SK-N-SH (cell line): Measurements from ENCODE around the gene ANKRD10. TPM values are rescaled to one million over a fixed set of nuclear protein-coding genes. Genes with fewer than 3 reads are reported as not detected.

ENCODE experiments used
- CTCF ChIA-PET: fragments of 300-600, 350-600 bp; formaldehyde crosslinking; extraction: SDS; loops from one replicate; lab custom pipeline; 2021; lab: Yijun Ruan, JAX
- POLR2A ChIA-PET: fragments of 350-600 bp; sonication (Branson Sonifier 250); formaldehyde crosslinking; extraction: SDS; loops from one replicate; lab custom pipeline; 2020; ENCODE audit warnings: antibody characterized with exemption, inconsistent platforms; lab: Yijun Ruan, JAX
- DNase-seq: peaks from one replicate; pipeline ENCODE4 v3.0.0; 2012
- H2AFZ ChIP-seq: fragments of 200-600 bp; sonication (generic); 2 replicates; pipeline ENCODE4 v1.8.1; 2016; ENCODE audit warnings: antibody characterized with exemption, mild to moderate bottlenecking, low read depth
- H3F3A ChIP-seq: fragments of 200-600 bp; sonication (generic); replicated peaks from 2 replicates; pipeline ENCODE3; 2016; ENCODE audit warnings: antibody characterized with exemption, mild to moderate bottlenecking; ENCODE audit not compliant: insufficient read depth
- H3K27ac ChIP-seq, 2 experiments: fragments of 200-500 bp in 1 of 2; fragments of 200-600 bp in 1 of 2; sonication (Bioruptor generic) in 1 of 2; sonication (generic), shearing (Covaris generic) in 1 of 2; 2 replicates each; pipeline versions ENCODE4 v1.5.1 to v1.6.1; 2014 to 2016; ENCODE audit warnings: low read depth in 2 of 2, inconsistent platforms in 1 of 2, low read length in 1 of 2, mild to moderate bottlenecking in 1 of 2, mixed read lengths in 1 of 2
- H3K27me3 ChIP-seq: fragments of 200-600 bp; sonication (generic), shearing (Covaris generic); 2 replicates; pipeline ENCODE4 v1.6.1; 2016; ENCODE audit warnings: mixed run types; ENCODE audit not compliant: insufficient read depth
- H3K36me3 ChIP-seq, 2 experiments: fragments of 200-500 bp in 1 of 2; fragments of 200-600 bp in 1 of 2; sonication (Bioruptor generic) in 1 of 2; sonication (generic) in 1 of 2; replicated peaks in 1 of 2; 2 replicates each; pipeline versions ENCODE3 to v1.5.1; 2014 to 2016; ENCODE audit warnings: low read length in 1 of 2, mild to moderate bottlenecking in 1 of 2; ENCODE audit not compliant: insufficient read depth in 2 of 2, control insufficient read depth in 1 of 2
- H3K4me1 ChIP-seq, 2 experiments: fragments of 200-500 bp in 1 of 2; fragments of 200-600 bp in 1 of 2; sonication (Bioruptor generic) in 1 of 2; sonication (generic), shearing (Covaris generic) in 1 of 2; 2 replicates each; pipeline versions ENCODE4 v1.5.1 to v1.6.1; 2014 to 2016; ENCODE audit warnings: low read depth in 1 of 2, low read length in 1 of 2, mixed run types in 1 of 2; ENCODE audit not compliant: insufficient read depth in 2 of 2, control insufficient read depth in 1 of 2
- H3K4me2 ChIP-seq: fragments of 200-600 bp; sonication (generic), shearing (Covaris generic); 2 replicates; pipeline ENCODE4 v1.6.1; 2017; ENCODE audit warnings: mixed run types
- H3K4me3 ChIP-seq, 2 experiments: fragments of 200-500 bp in 1 of 2; fragments of 200-600 bp in 1 of 2; sonication (Bioruptor generic) in 1 of 2; sonication (generic), shearing (Covaris generic) in 1 of 2; 2 replicates each; pipeline versions ENCODE4 v1.5.1 to v1.8.1; 2014 to 2016; ENCODE audit warnings: low read depth in 2 of 2, inconsistent platforms in 1 of 2, low read length in 1 of 2, mild to moderate bottlenecking in 1 of 2, mixed read lengths in 1 of 2, moderate library complexity in 1 of 2
- H3K79me2 ChIP-seq: fragments of 200-600 bp; sonication (generic); 2 replicates; pipeline ENCODE4 v1.8.1; 2017; ENCODE audit warnings: mild to moderate bottlenecking; ENCODE audit not compliant: insufficient read depth
- H3K9ac ChIP-seq: fragments of 200-600 bp; sonication (generic); 2 replicates; pipeline ENCODE4 v1.6.1; 2017; ENCODE audit warnings: mixed run types
- H3K9me2 ChIP-seq: fragments of 200-600 bp; sonication (generic); 2 replicates; pipeline ENCODE4 v1.6.1; 2017; ENCODE audit warnings: mixed run types
- H3K9me3 ChIP-seq: fragments of 200-600 bp; sonication (generic); 2 replicates; pipeline ENCODE4 v1.6.1; 2017; ENCODE audit warnings: mixed run types, mild to moderate bottlenecking, moderate library complexity
- H4K20me1 ChIP-seq: fragments of 200-600 bp; sonication (generic); 2 replicates; pipeline ENCODE4 v1.6.1; 2017; ENCODE audit warnings: mild to moderate bottlenecking, mixed run types; ENCODE audit not compliant: insufficient read depth
- CHD2 ChIP-seq: fragments of 150-350 bp; IDR thresholded peaks from 2 replicates; pipeline ENCODE4 v1.6.1; 2018; ENCODE audit warnings: low read length; ENCODE audit not compliant: partially characterized antibody
- ELF1 ChIP-seq: IDR thresholded peaks from 2 replicates; pipeline ENCODE4 v1.4.0; 2012
- FOSL2 ChIP-seq: IDR thresholded peaks from 2 replicates; pipeline ENCODE4 v1.4.0; 2012; ENCODE audit warnings: low read depth, mild to moderate bottlenecking, moderate library complexity, borderline replicate concordance
- GABPA ChIP-seq: IDR thresholded peaks from 2 replicates; pipeline ENCODE4 v1.4.0; 2012; ENCODE audit warnings: low read depth, mild to moderate bottlenecking
- MAX ChIP-seq: IDR thresholded peaks from 2 replicates; pipeline ENCODE4 v1.4.0; 2012; ENCODE audit warnings: low read depth
- NRF1 ChIP-seq: IDR thresholded peaks from 2 replicates; pipeline ENCODE4 v1.6.1; 2012; ENCODE audit warnings: low read depth, mild to moderate bottlenecking, low read length
- POLR2AphosphoS5 ChIP-seq: IDR thresholded peaks from 2 replicates; pipeline ENCODE4 v1.6.1; 2012; ENCODE audit warnings: low read depth, low read length
- RCOR1 ChIP-seq: fragments of 150-350 bp; IDR thresholded peaks from 2 replicates; pipeline ENCODE4 v1.6.1; 2017; ENCODE audit warnings: antibody characterized with exemption, low read length
- RXRA ChIP-seq: IDR thresholded peaks from 2 replicates; pipeline ENCODE4 v1.4.0; 2012; ENCODE audit warnings: low read depth, mild to moderate bottlenecking, borderline replicate concordance
- SIN3A ChIP-seq: IDR thresholded peaks from 2 replicates; pipeline ENCODE4 v1.6.1; 2012; ENCODE audit warnings: low read depth, mild to moderate bottlenecking, low read length, moderate library complexity, borderline replicate concordance
- TAF1 ChIP-seq: IDR thresholded peaks from 2 replicates; pipeline ENCODE4 v1.6.1; 2012; ENCODE audit warnings: low read depth, mild to moderate bottlenecking, low read length, moderate library complexity, borderline replicate concordance
- TCF12 ChIP-seq: IDR thresholded peaks from 2 replicates; pipeline ENCODE4 v1.4.0; 2012
- YY1 ChIP-seq: IDR thresholded peaks from 2 replicates; pipeline ENCODE4 v1.4.0; 2012; ENCODE audit warnings: low read depth, mild to moderate bottlenecking
- WGBS: methylation state at CpG from one replicate; pipeline ENCODE4 v1.1.6; 2017; ENCODE audit warnings: low lambda C conversion rate; 5-methylcytosine and 5-hydroxymethylcytosine counted together
- polyA plus RNA-seq, 3 experiments: library from polyadenylated mRNA; depleted of rRNA; stranded (reverse); fragments of >200 nt; gene quantifications; 2 replicates each; pipeline ENCODE4 v1.2.3, GENCODE V29; 2012
- TF ChIP-seq, protein P1 (sequence below): IDR thresholded peaks from 2 replicates; pipeline ENCODE4; 2012
- TF ChIP-seq, protein P2 (sequence below): fragments of 200-600 bp; sonication (generic); IDR thresholded peaks from 2 replicates; pipeline ENCODE4 v1.6.1; 2017; ENCODE audit warnings: antibody characterized with exemption, mild to moderate bottlenecking, moderate library complexity
- TF ChIP-seq, protein P3 (sequence below): IDR thresholded peaks from 2 replicates; pipeline ENCODE4 v1.6.1; 2012; ENCODE audit warnings: mild to moderate bottlenecking, low read depth, low read length, moderate library complexity

Gene ANKRD10
- polyA plus RNA-seq, 1 of the 3 experiments (the other 2 are of a cell fraction): 53.2 TPM

DNA sequence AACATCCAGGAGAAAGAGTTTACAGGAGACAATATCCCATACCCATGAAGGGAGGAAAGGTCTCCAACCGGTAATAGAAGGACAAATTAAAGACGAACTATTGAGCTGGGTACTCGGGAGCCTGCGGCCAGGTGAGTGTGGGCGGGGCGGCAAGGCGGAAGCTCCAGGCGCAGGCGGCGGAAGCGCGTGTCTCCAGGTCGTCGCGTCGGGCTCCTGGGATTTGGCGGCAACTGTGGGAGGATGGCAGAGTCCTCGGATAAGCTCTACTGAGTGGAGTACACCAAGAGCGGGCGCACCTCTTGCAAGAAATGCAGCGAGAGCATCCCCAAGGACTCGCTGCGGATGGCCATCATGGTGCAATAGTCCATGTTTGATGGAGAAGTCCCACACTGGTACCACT lies 21.6 kb upstream of the ANKRD10 start:
- Histone ChIP-seq H3K36me3 (no peaks in the 10 kb centered on the region), H3K9ac (no peak overlapping the region), H3K9me2 (no peaks in the 10 kb centered on the region), H2AFZ (no peak overlapping the region), H3K27me3 (no peaks in the 10 kb centered on the region; the same call in 1 of the 2 replicates), H3F3A (no peaks in the 10 kb centered on the region), H3K27ac (no peak overlapping the region), H3K4me1 (no peaks in the 10 kb centered on the region), H4K20me1 (no peaks in the 10 kb centered on the region), H3K4me3 (no peak overlapping the region), H3K4me2 (no peak overlapping the region), H3K79me2 (no peaks in the 10 kb centered on the region), H3K9me3 (no peaks in the 10 kb centered on the region)
- DNase-seq: no peak
- CTCF ChIA-PET: interaction anchor here (1.8 kb wide), 1 partner anchor 11 kb away, joined by 5 read pairs; no protein-coding TSS in a partner anchor
- no peak for TF ChIP-seq ELF1
- TF ChIP-seq RCOR1: no peak
- TF ChIP-seq, protein P1, sequence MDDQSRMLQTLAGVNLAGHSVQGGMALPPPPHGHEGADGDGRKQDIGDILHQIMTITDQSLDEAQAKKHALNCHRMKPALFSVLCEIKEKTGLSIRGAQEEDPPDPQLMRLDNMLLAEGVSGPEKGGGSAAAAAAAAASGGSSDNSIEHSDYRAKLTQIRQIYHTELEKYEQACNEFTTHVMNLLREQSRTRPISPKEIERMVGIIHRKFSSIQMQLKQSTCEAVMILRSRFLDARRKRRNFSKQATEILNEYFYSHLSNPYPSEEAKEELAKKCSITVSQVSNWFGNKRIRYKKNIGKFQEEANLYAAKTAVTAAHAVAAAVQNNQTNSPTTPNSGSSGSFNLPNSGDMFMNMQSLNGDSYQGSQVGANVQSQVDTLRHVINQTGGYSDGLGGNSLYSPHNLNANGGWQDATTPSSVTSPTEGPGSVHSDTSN: no peak
- TF ChIP-seq RXRA: no peak
- TF ChIP-seq GABPA: no peak
- TF ChIP-seq NRF1: no peak
- TF ChIP-seq TCF12: no peak
- no peak for TF ChIP-seq MAX
- TF ChIP-seq, protein P2, sequence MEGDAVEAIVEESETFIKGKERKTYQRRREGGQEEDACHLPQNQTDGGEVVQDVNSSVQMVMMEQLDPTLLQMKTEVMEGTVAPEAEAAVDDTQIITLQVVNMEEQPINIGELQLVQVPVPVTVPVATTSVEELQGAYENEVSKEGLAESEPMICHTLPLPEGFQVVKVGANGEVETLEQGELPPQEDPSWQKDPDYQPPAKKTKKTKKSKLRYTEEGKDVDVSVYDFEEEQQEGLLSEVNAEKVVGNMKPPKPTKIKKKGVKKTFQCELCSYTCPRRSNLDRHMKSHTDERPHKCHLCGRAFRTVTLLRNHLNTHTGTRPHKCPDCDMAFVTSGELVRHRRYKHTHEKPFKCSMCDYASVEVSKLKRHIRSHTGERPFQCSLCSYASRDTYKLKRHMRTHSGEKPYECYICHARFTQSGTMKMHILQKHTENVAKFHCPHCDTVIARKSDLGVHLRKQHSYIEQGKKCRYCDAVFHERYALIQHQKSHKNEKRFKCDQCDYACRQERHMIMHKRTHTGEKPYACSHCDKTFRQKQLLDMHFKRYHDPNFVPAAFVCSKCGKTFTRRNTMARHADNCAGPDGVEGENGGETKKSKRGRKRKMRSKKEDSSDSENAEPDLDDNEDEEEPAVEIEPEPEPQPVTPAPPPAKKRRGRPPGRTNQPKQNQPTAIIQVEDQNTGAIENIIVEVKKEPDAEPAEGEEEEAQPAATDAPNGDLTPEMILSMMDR: no peak
- no peak for TF ChIP-seq FOSL2
- no peak for TF ChIP-seq SIN3A
- no peak for TF ChIP-seq TAF1
- TF ChIP-seq, protein P3, sequence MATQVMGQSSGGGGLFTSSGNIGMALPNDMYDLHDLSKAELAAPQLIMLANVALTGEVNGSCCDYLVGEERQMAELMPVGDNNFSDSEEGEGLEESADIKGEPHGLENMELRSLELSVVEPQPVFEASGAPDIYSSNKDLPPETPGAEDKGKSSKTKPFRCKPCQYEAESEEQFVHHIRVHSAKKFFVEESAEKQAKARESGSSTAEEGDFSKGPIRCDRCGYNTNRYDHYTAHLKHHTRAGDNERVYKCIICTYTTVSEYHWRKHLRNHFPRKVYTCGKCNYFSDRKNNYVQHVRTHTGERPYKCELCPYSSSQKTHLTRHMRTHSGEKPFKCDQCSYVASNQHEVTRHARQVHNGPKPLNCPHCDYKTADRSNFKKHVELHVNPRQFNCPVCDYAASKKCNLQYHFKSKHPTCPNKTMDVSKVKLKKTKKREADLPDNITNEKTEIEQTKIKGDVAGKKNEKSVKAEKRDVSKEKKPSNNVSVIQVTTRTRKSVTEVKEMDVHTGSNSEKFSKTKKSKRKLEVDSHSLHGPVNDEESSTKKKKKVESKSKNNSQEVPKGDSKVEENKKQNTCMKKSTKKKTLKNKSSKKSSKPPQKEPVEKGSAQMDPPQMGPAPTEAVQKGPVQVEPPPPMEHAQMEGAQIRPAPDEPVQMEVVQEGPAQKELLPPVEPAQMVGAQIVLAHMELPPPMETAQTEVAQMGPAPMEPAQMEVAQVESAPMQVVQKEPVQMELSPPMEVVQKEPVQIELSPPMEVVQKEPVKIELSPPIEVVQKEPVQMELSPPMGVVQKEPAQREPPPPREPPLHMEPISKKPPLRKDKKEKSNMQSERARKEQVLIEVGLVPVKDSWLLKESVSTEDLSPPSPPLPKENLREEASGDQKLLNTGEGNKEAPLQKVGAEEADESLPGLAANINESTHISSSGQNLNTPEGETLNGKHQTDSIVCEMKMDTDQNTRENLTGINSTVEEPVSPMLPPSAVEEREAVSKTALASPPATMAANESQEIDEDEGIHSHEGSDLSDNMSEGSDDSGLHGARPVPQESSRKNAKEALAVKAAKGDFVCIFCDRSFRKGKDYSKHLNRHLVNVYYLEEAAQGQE: no peak
- no peak for TF ChIP-seq YY1
- no peak for TF ChIP-seq CHD2
- no peak for TF ChIP-seq POLR2AphosphoS5
- POLR2A ChIA-PET: no interaction called here
- WGBS: 80% methylated on average over 22 of the region's 23 CpGs
